GM12892 (cell line): ENCODE data around the gene RBFA.

Experiments used
- POLR2A ChIP-seq: IDR thresholded peaks from 2 replicates; pipeline ENCODE4 v1.6.1; 2011; ENCODE audit warnings: low read depth, low read length, control low read depth
- POLR2AphosphoS5 ChIP-seq: IDR thresholded peaks from 2 replicates; pipeline ENCODE4 v1.6.1; 2011; ENCODE audit warnings: low read depth, low read length, control low read depth
- TAF1 ChIP-seq: IDR thresholded peaks from 2 replicates; pipeline ENCODE4 v1.6.1; 2011; ENCODE audit warnings: low read depth, mild to moderate bottlenecking, control low read depth, low read length, borderline replicate concordance

DNA sequence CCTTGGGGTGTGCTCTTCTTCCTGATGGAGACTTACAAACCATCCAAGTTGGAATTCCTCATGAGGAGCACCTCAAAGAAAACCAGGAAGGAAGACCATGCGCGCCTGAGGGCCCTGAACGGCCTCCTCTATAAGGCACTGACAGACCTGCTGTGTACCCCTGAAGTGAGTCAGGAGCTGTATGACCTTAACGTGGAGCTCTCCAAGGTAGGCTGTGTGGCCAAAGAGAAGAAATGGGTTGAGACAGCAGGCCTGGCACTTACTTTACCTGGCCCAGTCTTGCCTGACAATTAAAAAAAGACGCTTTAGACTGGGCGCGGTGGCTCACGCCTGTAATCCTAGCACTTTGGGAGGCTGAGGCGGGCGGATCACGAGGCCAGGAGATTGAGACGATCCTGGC, 3.1 kb downstream of the RBFA start:
- no peak for TF ChIP-seq POLR2A
- TF ChIP-seq POLR2AphosphoS5: no peak
- TF ChIP-seq TAF1: no peak
